22Rv1 (cell line): ENCODE data around the gene C12orf42.
"Not testable (repeated sequence)": the region's sequence is repeated elsewhere in the genome, so short reads cannot be mapped to it uniquely, and the experiment has no call there.

Source experiments
- CTCF ChIP-seq: fragments of 450-650 bp; IDR thresholded peaks from 2 replicates; pipeline ENCODE4 v1.5.1; 2017; ENCODE audit warnings: mild to moderate bottlenecking
- ZFX ChIP-seq: fragments of 450-650 bp; IDR thresholded peaks from 2 replicates; pipeline ENCODE4 v1.6.1; 2017; ENCODE audit warnings: antibody characterized with exemption, borderline replicate concordance

- TF ChIP-seq CTCF, ZFX: not testable (repeated sequence)
Observed at GRCh38 chr12:103425674-103426073, 70.1 kb downstream of the C12orf42 start.
